Dermis microvascular lymphatic vessel endothelial cell (primary cell): ENCODE results near the gene JPH3. TPM values are rescaled to one million over a fixed set of nuclear protein-coding genes. Genes with fewer than 3 reads are reported as not detected.
A peak's percentile ranks its signal among the peaks of the same experiment; 100 is the strongest.

Experiments
- DNase-seq, 2 donors: peaks; one replicate each; pipeline versions ENCODE4 v3.0.0 to v3.0.0-alpha.2; 2010; ENCODE audit warnings: low read depth in 2 of 2
- total RNA-seq: library from RNA; depleted of rRNA; stranded (reverse); fragments of >200 nt; gene quantifications from 2 replicates; pipeline ENCODE4 v1.2.1, GENCODE V29; 2014

The JPH3 gene
- total RNA-seq, 1 donor from 2014 or later: 0.64 TPM

GRCh38 chr16:87598431-87598830, 3.9 kb upstream of the JPH3 start:
- DNase-seq: no peak

- DNase-seq: no peak
Measured at GRCh38 chr16:87600246-87600645, 2.1 kb upstream of the JPH3 start.

GRCh38 chr16:87601401-87601981, 817 bp upstream of the JPH3 start:
- DNase-seq: no peak

GRCh38 chr16:87602821-87603683, 744 bp downstream of the JPH3 start:
- no peak for DNase-seq

GRCh38 chr16:87603684-87604633, 1.7 kb downstream of the JPH3 start:
- DNase-seq: no peak

- DNase-seq: no peak
Measured at GRCh38 chr16:87604634-87605111, 2.4 kb downstream of the JPH3 start.

- no peak for DNase-seq
Measured at GRCh38 chr16:87607223-87607622, 4.9 kb downstream of the JPH3 start.

- no peak for DNase-seq
Measured at GRCh38 chr16:87607871-87608270, 5.6 kb downstream of the JPH3 start.

GRCh38 chr16:87608400-87608985, 6.2 kb downstream of the JPH3 start:
- DNase-seq: peak; percentile 26 to 65

- no peak for DNase-seq
Measured at GRCh38 chr16:87610026-87610425, 7.7 kb downstream of the JPH3 start.

- no peak for DNase-seq
Measured at GRCh38 chr16:87611456-87611855, 9.1 kb downstream of the JPH3 start.

- DNase-seq: no peak
Measured at GRCh38 chr16:87613961-87614360, 11.7 kb downstream of the JPH3 start.

GRCh38 chr16:87615621-87616041, 13.3 kb downstream of the JPH3 start:
- DNase-seq: no peak

GRCh38 chr16:87616556-87616955, 14.2 kb downstream of the JPH3 start:
- DNase-seq: no peak

- no peak for DNase-seq
Measured at GRCh38 chr16:87618216-87618615, 15.9 kb downstream of the JPH3 start.

- DNase-seq: no peak
Measured at GRCh38 chr16:87619360-87620200, 17.3 kb downstream of the JPH3 start.

GRCh38 chr16:87620201-87620495, 17.8 kb downstream of the JPH3 start:
- no peak for DNase-seq

- DNase-seq: no peak
Measured at GRCh38 chr16:87621550-87621829, 19.2 kb downstream of the JPH3 start.

GRCh38 chr16:87621976-87622713, 19.8 kb downstream of the JPH3 start:
- DNase-seq: no peak

- DNase-seq: no peak
Measured at GRCh38 chr16:87622756-87623319, 20.5 kb downstream of the JPH3 start.
